Central memory CD4-positive, alpha-beta T cell (primary cell): ENCODE measurements around the gene BBS12.

Experiments
- DNase-seq: peaks from one replicate; pipeline ENCODE4 v3.0.0; 2022
- total RNA-seq, 3 experiments: gene quantifications; one replicate each; lab custom pipeline; 2026; lab: John Stamatoyannopoulos, UW

Gene BBS12
- total RNA-seq: 1.5 to 8.2 (median 3.4) reads per million in 3 experiments

GRCh38 chr4:122732329-122733026 is at the start of gene BBS12:
BBS12 (plus strand) TSS chr4:122732704; CDS start chr4:122741893, 9,189 bp downstream.
- DNase-seq: peak; percentile 99

- no peak for DNase-seq
Measured at GRCh38 chr4:122686691-122687090, 45.8 kb upstream of the BBS12 start.

GRCh38 chr4:122687531-122688061 is 44.9 kb upstream of the BBS12 start:
- DNase-seq: no peak

- no peak for DNase-seq
Measured at GRCh38 chr4:122688529-122689140, 43.9 kb upstream of the BBS12 start.

- DNase-seq: no peak
Measured at GRCh38 chr4:122689972-122690371, 42.5 kb upstream of the BBS12 start.

- DNase-seq: no peak
Measured at GRCh38 chr4:122691988-122692387, 40.5 kb upstream of the BBS12 start.

- no peak for DNase-seq
Measured at GRCh38 chr4:122692641-122693520, 39.6 kb upstream of the BBS12 start.

- DNase-seq: no peak
Measured at GRCh38 chr4:122695226-122695625, 37.3 kb upstream of the BBS12 start.

- no peak for DNase-seq
Measured at GRCh38 chr4:122700178-122700725, 32.3 kb upstream of the BBS12 start.

GRCh38 chr4:122701061-122701460 is 31.4 kb upstream of the BBS12 start:
- no peak for DNase-seq

GRCh38 chr4:122701965-122702364 is 30.5 kb upstream of the BBS12 start:
- DNase-seq: no peak

- no peak for DNase-seq
Measured at GRCh38 chr4:122702939-122703338, 29.6 kb upstream of the BBS12 start.

- DNase-seq: no peak
Measured at GRCh38 chr4:122703868-122704267, 28.6 kb upstream of the BBS12 start.

GRCh38 chr4:122705009-122705408 is 27.5 kb upstream of the BBS12 start:
- no peak for DNase-seq

- DNase-seq: no peak
Measured at GRCh38 chr4:122705547-122706117, 26.9 kb upstream of the BBS12 start.

GRCh38 chr4:122706511-122706910 is 26.0 kb upstream of the BBS12 start:
- no peak for DNase-seq

GRCh38 chr4:122707497-122707896 is 25.0 kb upstream of the BBS12 start:
- no peak for DNase-seq

- no peak for DNase-seq
Measured at GRCh38 chr4:122709236-122709635, 23.3 kb upstream of the BBS12 start.

GRCh38 chr4:122710434-122711308 is 21.8 kb upstream of the BBS12 start:
- no peak for DNase-seq

- DNase-seq: no peak
Measured at GRCh38 chr4:122711919-122712318, 20.6 kb upstream of the BBS12 start.

- no peak for DNase-seq
Measured at GRCh38 chr4:122712782-122713181, 19.7 kb upstream of the BBS12 start.

GRCh38 chr4:122715221-122715620 is 17.3 kb upstream of the BBS12 start:
- no peak for DNase-seq
